HG03039 (cell line): Measurements from ENCODE around the gene CUX1.

Experiments used
- ATAC-seq: cut with Tn5 transposase; IDR thresholded peaks from one replicate; pipeline ENCODE4 v1.9.1; 2021; ENCODE audit warnings: mild to moderate bottlenecking, moderate library complexity; ENCODE audit not compliant: unreplicated experiment

CUX1 gene

DNA sequence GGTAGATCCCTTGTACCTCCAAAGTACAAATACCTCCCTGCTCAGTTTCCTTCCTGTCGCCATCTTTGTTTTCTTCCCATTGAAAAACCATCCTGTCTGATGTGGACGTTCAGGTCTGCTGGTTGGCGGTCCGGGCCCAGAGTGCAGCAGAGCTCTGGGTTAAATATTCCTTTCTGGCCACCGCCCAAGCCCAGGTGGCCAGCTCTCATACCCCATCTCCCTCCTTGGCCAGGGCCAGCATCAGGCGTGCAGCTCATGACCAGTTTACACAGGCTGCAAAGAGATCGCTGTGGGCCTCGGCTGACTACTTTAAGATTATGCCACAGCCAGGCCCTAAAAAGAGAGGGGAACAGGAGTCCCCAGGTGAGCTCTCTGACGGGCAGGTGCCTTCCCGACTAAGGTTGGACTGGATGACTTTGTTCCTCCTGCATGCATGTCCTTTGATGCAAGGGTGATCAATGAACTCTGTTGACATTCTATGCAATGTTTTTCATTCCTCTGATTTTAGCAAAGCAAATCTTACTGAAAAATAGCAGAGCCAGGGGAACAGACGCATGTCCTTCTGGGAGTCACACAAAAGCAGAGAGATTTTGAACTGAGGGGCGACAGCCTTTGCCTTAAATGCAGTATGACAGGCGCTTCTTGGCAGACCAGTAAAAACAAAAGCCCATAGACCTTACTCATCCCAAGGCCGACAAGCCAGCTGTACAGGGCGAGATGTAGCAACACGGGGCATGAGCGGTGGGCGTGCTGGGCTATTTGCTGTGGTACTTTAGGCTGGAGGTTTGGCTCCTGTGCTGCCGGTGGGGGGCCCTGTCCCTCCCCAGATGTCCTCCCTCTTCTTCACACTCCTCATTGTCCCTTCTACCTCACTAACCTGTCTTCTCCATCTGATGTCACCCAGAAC lies 435.9 kb downstream of the CUX1 start:
- ATAC-seq: no peak

GRCh38 chr7:102253973-102254370 lies 436.5 kb downstream of the CUX1 start:
- no peak for ATAC-seq

- no peak for ATAC-seq
Observed at GRCh38 chr7:102254521-102254920, 437.1 kb downstream of the CUX1 start.

DNA sequence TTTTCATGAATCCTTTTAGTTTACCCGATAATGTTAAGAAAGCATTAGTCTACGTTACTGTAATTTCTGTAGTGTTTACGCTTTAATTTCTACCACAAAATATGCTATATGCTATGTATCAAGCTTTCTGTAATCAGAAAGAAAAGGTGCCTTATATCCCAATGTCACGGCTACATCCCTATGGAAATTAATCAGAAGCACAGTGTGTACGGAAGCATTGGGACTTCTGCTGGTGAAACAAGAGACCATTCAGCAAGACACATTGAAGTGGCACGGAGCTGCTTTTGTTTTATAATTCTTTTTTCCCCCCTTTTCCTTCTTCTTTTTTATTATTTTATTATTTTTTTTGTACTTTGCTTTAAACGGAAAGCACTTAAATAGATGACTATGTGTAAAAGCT lies 438.1 kb downstream of the CUX1 start:
- no peak for ATAC-seq

DNA sequence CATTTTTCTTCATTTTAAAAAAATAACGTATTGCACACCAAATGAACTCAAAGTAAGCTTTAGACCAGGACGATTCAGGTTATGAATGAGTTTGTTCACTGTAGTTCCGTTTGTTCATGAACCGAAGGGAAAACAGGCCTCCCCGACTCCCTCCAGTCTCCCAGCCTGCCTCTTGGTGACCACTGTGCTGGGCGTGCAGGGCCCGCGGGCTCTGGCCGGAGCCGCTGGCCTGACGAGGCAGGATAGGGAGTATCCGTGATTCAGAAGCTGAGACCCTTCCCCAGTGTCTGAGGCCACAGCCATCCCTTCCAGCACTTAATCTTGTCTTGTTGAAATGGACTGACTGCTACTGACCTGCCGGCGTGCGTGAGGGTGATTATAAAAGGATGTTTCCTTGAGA lies 438.5 kb downstream of the CUX1 start:
- ATAC-seq: no peak

DNA sequence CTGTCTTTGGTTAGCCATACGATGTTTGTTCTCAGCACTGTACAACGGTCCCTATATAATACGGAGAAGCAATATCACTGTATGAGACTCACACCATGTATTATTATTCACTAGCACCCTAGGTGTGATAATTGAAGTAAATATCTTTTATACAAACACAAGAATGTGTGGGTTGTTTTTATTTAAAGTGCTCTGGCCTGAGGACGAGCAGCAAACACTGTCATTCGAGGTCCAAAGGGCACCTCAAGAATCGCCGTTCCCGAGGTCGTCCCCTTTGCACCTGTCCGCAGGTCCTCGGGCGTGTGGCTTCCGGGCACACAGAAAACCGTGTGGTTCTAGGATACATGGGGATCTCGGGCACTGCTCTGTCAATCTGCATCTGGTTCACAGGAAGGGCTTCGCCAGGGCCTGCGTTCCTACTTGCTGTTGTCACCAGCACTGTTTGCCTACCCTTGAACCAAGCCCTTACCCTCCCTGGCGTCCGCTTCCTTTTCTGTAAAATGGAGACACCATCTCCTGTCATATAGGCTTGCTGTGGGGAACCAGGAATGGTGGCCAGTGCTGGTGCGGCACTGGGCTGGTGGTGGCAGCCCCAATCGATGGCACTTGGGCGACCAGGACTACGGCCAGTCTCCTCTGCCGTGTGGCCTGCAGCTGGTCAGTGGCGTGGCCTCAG lies 440.8 kb downstream of the CUX1 start:
- ATAC-seq: no peak

DNA sequence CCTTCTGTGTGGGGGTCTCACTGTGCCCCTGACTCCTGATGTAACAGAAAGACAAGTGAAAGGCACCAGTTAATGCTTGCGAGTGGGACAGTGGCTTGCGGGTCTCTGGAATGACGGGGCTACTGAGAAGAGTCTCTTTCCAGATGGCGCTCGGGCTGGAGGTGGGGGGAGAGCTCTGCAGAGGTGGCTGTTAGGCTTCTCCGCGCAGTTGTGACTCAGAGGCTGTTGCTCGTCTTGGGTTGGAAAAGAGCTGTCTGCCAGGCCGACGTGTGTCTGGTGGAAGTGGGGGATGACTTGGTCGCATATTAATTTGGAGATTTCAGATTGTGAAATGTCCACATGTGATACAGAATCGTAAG lies 441.3 kb downstream of the CUX1 start:
- ATAC-seq: no peak

GRCh38 chr7:102260856-102261255 lies 443.4 kb downstream of the CUX1 start:
- ATAC-seq: no peak

- no peak for ATAC-seq
Observed at GRCh38 chr7:102261451-102261850, 444.0 kb downstream of the CUX1 start.

- no peak for ATAC-seq
Observed at GRCh38 chr7:102262546-102262945, 445.1 kb downstream of the CUX1 start.

DNA sequence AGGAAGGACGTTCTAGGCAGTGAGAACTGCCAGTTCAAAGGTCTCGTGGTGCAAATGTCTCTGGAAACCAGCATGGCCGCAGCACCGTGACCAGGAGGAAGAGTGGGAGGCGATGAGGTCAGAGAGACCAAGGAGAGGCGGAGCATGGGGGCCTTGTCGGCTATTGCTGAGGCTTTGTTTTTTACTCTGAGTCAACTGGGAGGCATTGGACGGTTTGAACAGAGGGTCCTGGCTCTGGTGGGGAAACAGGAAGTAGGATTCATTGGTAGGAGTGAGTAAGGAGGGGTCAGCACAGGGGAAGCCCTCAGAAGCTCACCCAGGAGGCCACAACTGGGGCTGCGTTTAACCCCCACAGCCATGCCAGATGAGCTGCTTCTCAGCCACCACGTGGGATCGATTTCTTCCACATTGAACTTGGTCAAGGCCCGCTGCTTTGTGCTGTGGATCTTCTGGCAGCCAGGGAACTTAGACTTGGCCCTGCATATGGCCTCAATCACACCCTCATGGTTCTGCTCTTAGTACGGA lies 447.0 kb downstream of the CUX1 start:
- ATAC-seq: no peak

- no peak for ATAC-seq
Observed at GRCh38 chr7:102266541-102266940, 449.1 kb downstream of the CUX1 start.

DNA sequence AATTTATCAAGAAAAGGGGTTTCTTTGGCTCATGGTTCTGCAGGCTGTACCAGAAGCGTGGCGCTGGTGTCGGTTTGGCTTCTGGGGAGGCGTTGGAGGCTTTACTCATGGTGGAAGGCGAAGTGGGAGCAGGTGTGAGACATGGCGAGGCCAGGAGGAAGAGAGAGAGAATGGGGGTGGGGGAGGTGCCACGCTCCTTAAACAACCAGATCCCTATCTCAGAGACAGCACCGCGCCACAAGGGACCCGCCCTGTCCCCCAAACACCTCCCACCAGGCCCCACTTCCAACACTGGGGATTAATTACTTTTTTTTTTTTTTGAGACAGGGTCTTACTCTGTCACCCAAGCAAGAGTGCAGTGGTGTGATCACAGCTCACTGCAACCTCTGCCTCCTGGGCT lies 451.2 kb downstream of the CUX1 start:
- ATAC-seq: no peak

- ATAC-seq: no peak
Observed at GRCh38 chr7:102270178-102270887, 452.9 kb downstream of the CUX1 start.

DNA sequence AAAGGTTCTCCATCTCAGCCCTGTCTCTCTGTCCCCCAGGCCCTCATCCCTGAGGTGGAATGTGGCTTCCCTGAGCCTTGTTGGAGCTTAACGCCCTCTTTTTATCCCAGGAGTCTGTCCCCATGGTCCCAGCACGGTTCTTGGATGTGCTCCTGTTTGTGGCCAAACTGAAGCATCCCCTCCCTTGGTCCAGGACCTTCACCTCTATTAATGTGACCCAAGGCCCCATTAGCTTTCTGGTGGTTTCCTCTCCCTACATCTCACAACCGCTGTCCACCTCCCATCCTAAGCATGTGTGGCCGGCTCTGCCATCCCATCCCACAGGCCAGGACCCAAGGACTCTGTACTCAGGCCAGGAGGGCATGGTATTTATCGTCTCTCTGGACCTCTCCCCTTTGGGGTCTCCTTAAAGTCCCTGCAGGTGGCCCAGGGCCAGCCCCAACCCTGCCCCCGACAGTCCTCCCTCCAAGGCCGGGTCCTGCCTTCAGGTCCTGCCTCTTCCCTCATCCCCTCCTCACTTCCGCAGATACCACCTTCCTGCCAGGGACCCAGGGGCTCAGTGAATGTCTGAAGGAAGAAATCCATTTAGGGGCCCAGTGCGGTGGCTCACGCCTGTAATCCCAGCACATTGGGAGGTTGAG lies 453.9 kb downstream of the CUX1 start:
- no peak for ATAC-seq

DNA sequence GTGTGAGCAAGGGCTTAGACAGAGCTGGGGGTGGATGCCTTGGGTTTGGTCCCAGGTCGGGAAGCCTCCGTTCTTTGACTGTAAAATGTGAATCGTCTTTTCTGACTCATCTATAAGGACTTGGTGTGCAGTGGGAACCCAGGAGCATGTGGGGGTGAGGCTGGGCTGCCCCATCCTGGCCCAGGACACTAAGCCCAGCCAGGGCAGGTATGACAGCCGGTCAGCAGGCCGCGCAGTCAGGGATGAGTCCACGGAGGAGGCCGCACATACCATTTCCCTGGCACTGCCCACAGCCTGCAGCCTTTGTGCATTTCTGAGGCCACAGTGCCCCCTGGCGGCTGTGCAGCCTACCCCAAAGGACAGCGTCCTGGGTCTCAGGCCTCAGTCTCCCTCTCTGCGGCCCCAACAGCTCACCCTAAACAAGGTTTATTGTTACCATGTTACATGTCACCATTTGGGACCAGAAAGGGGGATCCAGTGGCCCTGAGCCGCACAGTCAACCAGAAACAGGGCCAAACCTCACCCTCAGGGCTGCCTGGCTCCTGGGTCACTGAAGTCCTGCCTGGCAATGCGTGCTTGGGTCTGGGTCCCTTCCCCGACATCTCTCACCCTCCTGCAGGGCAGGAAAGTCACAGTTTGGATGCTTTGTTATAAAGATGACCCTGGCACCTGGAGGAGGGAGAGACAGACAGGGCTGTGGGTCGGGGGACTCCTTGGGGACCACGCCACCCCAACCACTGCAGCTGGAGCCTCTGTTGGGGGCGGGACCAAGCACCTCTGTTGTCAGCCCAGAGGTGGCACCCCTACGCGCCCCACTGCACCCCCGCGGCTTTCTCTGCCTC lies 454.9 kb downstream of the CUX1 start:
- no peak for ATAC-seq

- ATAC-seq: no peak
Observed at GRCh38 chr7:102272917-102273748, 455.7 kb downstream of the CUX1 start.

DNA sequence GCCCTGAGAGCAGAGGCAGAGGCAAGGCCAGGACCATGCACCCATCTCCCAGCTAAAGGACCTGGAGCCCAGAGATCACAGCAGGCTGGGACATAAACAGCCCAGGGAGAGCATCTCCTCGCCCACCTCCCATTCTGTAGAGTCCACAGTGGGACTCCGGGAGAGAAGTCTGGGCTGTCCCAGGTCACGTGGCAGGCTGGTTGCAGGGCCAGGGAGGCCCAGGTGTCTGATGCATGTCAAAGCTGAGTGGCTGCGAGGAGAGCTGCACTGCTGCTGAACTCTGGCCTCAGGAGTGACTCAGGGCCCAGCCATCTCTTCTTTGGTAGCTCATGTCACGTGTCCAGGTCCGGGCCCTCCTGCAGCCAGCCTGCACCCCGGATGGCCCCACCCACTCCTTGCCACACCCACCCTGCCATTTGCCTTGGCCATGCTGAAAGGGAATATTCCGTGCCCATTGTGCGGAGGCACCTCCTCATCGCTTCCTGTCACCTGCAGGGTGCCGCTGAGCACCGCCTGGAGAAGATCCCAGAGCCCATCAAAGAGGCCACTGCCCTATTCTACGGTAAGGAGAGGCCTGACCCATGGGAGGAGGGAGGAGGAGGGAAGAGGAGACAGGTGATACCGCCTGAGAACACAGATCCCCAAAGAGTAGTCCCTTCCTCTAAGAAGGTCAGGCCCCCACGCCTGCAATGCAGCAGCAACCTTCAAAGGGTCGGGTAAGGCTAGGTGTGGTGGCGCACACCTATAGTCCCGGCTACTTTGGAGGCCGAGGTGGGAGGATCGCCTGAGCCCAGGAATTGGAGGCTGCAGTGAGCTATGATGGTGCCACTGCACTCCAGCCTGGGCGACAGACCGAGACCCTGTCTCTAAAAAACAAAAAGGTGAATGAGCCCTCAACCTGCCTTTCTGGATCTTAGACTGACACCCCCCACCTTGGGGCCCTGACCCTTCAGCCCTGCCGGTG lies 456.6 kb downstream of the CUX1 start:
- no peak for ATAC-seq
